HepG2 (cell line): ENCODE results near the gene ALDH4A1. TPM values are rescaled to one million over a fixed set of nuclear protein-coding genes. Genes with fewer than 3 reads are reported as not detected.

Experiments used
- CBX1 ChIP-seq: IDR thresholded peaks from one replicate; pipeline ENCODE4 v1.6.1; 2016; ENCODE audit warnings: antibody characterized with exemption, low read depth
- ETS1 ChIP-seq: sonication (generic); formaldehyde crosslinking; IDR thresholded peaks from 2 replicates; pipeline ENCODE4 v1.4.0; 2020; ENCODE audit warnings: missing genetic modification reagents
- HNF1A ChIP-seq, 2 experiments: sonication (generic) in 1 of 2; formaldehyde crosslinking in 1 of 2; IDR thresholded peaks; 2 replicates each; pipeline versions ENCODE4 v1.4.0 to v1.6.1; 2016 to 2020; ENCODE audit warnings: borderline replicate concordance in 1 of 2, low read depth in 1 of 2, mild to moderate bottlenecking in 1 of 2, missing genetic modification reagents in 1 of 2
- KLF9 ChIP-seq: IDR thresholded peaks from 2 replicates; pipeline ENCODE4 v1.6.1; 2016; ENCODE audit warnings: low read depth
- MAF1 ChIP-seq: sonication (generic); formaldehyde crosslinking; IDR thresholded peaks from 2 replicates; pipeline ENCODE4 v1.5.0; 2020; ENCODE audit warnings: missing genetic modification reagents, borderline replicate concordance
- MTA3 ChIP-seq: sonication (generic); formaldehyde crosslinking; IDR thresholded peaks from 2 replicates; pipeline ENCODE4 v1.4.0; 2020; ENCODE audit warnings: missing genetic modification reagents
- SMARCE1 ChIP-seq: fragments of 450-650 bp; IDR thresholded peaks from 2 replicates; pipeline ENCODE4 v1.6.1; 2017; ENCODE audit warnings: borderline replicate concordance
- SP1 ChIP-seq, 2 experiments: fragments of 450-650 bp in 1 of 2; sonication (generic) in 1 of 2; formaldehyde crosslinking in 1 of 2; IDR thresholded peaks; 2 replicates each; pipeline versions ENCODE4 v1.4.0 to v1.6.1; 2016 to 2020; ENCODE audit warnings: missing genetic modification reagents in 1 of 2
- THRA ChIP-seq: sonication (generic); formaldehyde crosslinking; IDR thresholded peaks from 2 replicates; pipeline ENCODE4 v1.4.0; 2020; ENCODE audit warnings: missing genetic modification reagents, borderline replicate concordance
- ZBTB4 ChIP-seq: sonication (generic); formaldehyde crosslinking; IDR thresholded peaks from 2 replicates; pipeline ENCODE4 v1.4.0; 2020; ENCODE audit warnings: missing genetic modification reagents, mild to moderate bottlenecking, borderline replicate concordance
- ZFP1 ChIP-seq: IDR thresholded peaks from 2 replicates; pipeline ENCODE4 v1.6.1; 2016
- ZFP41 ChIP-seq: sonication (generic); formaldehyde crosslinking; IDR thresholded peaks from 2 replicates; pipeline ENCODE4 v1.4.0; 2020; ENCODE audit warnings: mild to moderate bottlenecking, missing genetic modification reagents, borderline replicate concordance
- ZFYVE20 ChIP-seq: sonication (generic); formaldehyde crosslinking; IDR thresholded peaks from 2 replicates; pipeline ENCODE4 v1.8.0; 2023; ENCODE audit warnings: low read depth, mild to moderate bottlenecking, moderate library complexity, missing genetic modification reagents, borderline replicate concordance
- ZNF124 ChIP-seq: sonication (generic); formaldehyde crosslinking; IDR thresholded peaks from 2 replicates; pipeline ENCODE4 v1.4.0; 2020; ENCODE audit warnings: missing genetic modification reagents
- ZNF205 ChIP-seq: IDR thresholded peaks from 2 replicates; pipeline ENCODE4 v1.6.1; 2018; ENCODE audit warnings: missing biosample characterization, missing genetic modification reagents
- ZNF326 ChIP-seq: sonication (generic); formaldehyde crosslinking; IDR thresholded peaks from 2 replicates; pipeline ENCODE4 v1.4.0; 2020; ENCODE audit warnings: missing genetic modification reagents, borderline replicate concordance
- ZNF451 ChIP-seq: sonication (generic); formaldehyde crosslinking; IDR thresholded peaks from 2 replicates; pipeline ENCODE4 v1.5.0; 2020; ENCODE audit warnings: mild to moderate bottlenecking, missing genetic modification reagents
- ZSCAN31 ChIP-seq: sonication (generic); formaldehyde crosslinking; IDR thresholded peaks from 2 replicates; pipeline ENCODE4 v1.5.0; 2020; ENCODE audit warnings: low read depth, mild to moderate bottlenecking, missing genetic modification reagents
- polyA plus RNA-seq, 8 experiments: library from polyadenylated mRNA; depleted of rRNA in 3 of 8; stranded (reverse) in 7 of 8; unstranded in 1 of 8; fragments of >200 nt; fragmentation: Illumina TruSeq in 4 of 8; extraction: Trizol in 4 of 8; gene quantifications; 2 replicates each; pipeline versions ENCODE4 v1.2.1 to v1.2.3, GENCODE V29; 2011 to 2016; ENCODE audit warnings: low read depth in 4 of 8, missing spikeins in 1 of 8, mixed read lengths in 1 of 8; ENCODE audit not compliant: insufficient read depth in 1 of 8
- total RNA-seq, 5 experiments: library from RNA; depleted of rRNA; stranded (reverse); fragments of >200 nt; fragmentation: Illumina TruSeq; extraction: Trizol; gene quantifications; 2 replicates each; pipeline ENCODE4 v1.2.3, GENCODE V29; 2016; ENCODE audit warnings: low read depth in 1 of 5

Gene ALDH4A1
- total and polyA plus RNA-seq, 2 of the 13 experiments (the other 11 are each of a cell fraction or from before 2014, with no cell fraction given): 76.4 to 240 TPM

GRCh38 chr1:18902523-18903290 is at the start of gene ALDH4A1 (continued):
- TF ChIP-seq ZNF451 (CRISPR knock-in tag): no peak
- no peak for TF ChIP-seq ZFP1
- TF ChIP-seq ZNF205: no peak
- no peak for TF ChIP-seq SMARCE1
- TF ChIP-seq KLF9 (CRISPR knock-in tag): no peak
- TF ChIP-seq SP1 (IDR thresholded peaks at IDR 0.05): no peak
- no peak; the same call in 1 of the 2 replicates for TF ChIP-seq SP1 (CRISPR knock-in tag; IDR thresholded peaks at IDR 0.05)
- no peak for TF ChIP-seq ZNF326 (CRISPR knock-in tag)
- no peak for TF ChIP-seq ZNF124 (CRISPR knock-in tag)
- peak; percentile 68; the same call in 1 of the 2 replicates for TF ChIP-seq ZFP41
- no peak for TF ChIP-seq ETS1 (CRISPR knock-in tag)
- peak; percentile 52; the same call in 1 of the 2 replicates for TF ChIP-seq ZSCAN31
- no peak for TF ChIP-seq CBX1
- no peak for TF ChIP-seq MAF1
- TF ChIP-seq MTA3: no peak
- TF ChIP-seq THRA (CRISPR knock-in tag): no peak
- no peak for TF ChIP-seq ZFYVE20 (CRISPR knock-in tag)
- TF ChIP-seq HNF1A (IDR thresholded peaks at IDR 0.05; ENCODE audit: low read depth): 0 out of 2 replicates have a peak, but pooled peaks have one; percentile 9
- TF ChIP-seq HNF1A (CRISPR knock-in tag; IDR thresholded peaks at IDR 0.05; ENCODE audit: borderline replicate concordance): 0 out of 2 replicates have a peak, but pooled peaks have one; percentile 35
- peak; percentile 72; the same call in 1 of the 2 replicates for TF ChIP-seq ZBTB4 (CRISPR knock-in tag)
